Left lobe of liver (tissue), 2 donors: ENCODE data around the gene MRPL23. TPM values are rescaled to one million over a fixed set of nuclear protein-coding genes. Genes with fewer than 3 reads are reported as not detected.

Source experiments
- ATAC-seq: fragments of 200-7000 bp; cut with Tn5 transposase; one replicate; pipeline ENCODE4 v1.9.1; 2020; ENCODE audit warnings: mild to moderate bottlenecking, moderate library complexity
- DNase-seq: peaks from one replicate; pipeline ENCODE4 v3.0.0-alpha.2; 2020; ENCODE audit warnings: low spot score
- total RNA-seq: library from RNA; stranded (reverse); gene quantifications from one replicate; pipeline ENCODE4 v1.2.1, GENCODE V29; 2021
- donor health status: DM: no; HTN: no; CAD: no; lungs with moderate emphysema.
- donor health status: DM: no; HTN: yes; CAD: no.

MRPL23 gene
- 47.2 TPM for total RNA-seq

- ATAC-seq: peak; percentile 86
- no peak for DNase-seq
Observed at GRCh38 chr11:1946812-1947484, at the start of gene MRPL23. Gene MRPL23, plus strand, starts transcription at chr11:1947332. Its CDS starts 31 bp downstream, at chr11:1947363.

GRCh38 chr11:1899090-1899489, 48.0 kb upstream of the MRPL23 start:
- DNase-seq: no peak

GRCh38 chr11:1899686-1900085, 47.4 kb upstream of the MRPL23 start:
- ATAC-seq (no peak), DNase-seq (no peak)

More at GRCh38 chr11:1899090-1899489, 48.0 kb upstream of the MRPL23 start:
- peak; percentile 94 for ATAC-seq

- ATAC-seq: no peak
- no peak for DNase-seq
Observed at GRCh38 chr11:1906181-1906580, 41.0 kb upstream of the MRPL23 start.

GRCh38 chr11:1906611-1907423, 40.3 kb upstream of the MRPL23 start:
- ATAC-seq (no peak), DNase-seq (no peak)

GRCh38 chr11:1908618-1909017, 38.5 kb upstream of the MRPL23 start:
- ATAC-seq (no peak), DNase-seq (no peak)

- no peak for ATAC-seq
- DNase-seq: no peak
Observed at GRCh38 chr11:1909524-1909923, 37.6 kb upstream of the MRPL23 start.

GRCh38 chr11:1912289-1912878, 34.7 kb upstream of the MRPL23 start:
- no peak for ATAC-seq
- DNase-seq: no peak

- DNase-seq (no peak), ATAC-seq (no peak)
Observed at GRCh38 chr11:1913271-1914060, 33.7 kb upstream of the MRPL23 start.

- no peak for DNase-seq
- ATAC-seq: no peak
Observed at GRCh38 chr11:1915795-1916131, 31.4 kb upstream of the MRPL23 start.

- ATAC-seq: no peak
- DNase-seq: no peak
Observed at GRCh38 chr11:1916132-1916985, 30.8 kb upstream of the MRPL23 start.

- ATAC-seq (no peak), DNase-seq (no peak)
Observed at GRCh38 chr11:1916986-1917522, 30.1 kb upstream of the MRPL23 start.

GRCh38 chr11:1917523-1918435, 29.4 kb upstream of the MRPL23 start:
- ATAC-seq (peak; percentile 65), DNase-seq (no peak)

- DNase-seq (no peak), ATAC-seq (no peak)
Observed at GRCh38 chr11:1918436-1919315, 28.5 kb upstream of the MRPL23 start.

- no peak for ATAC-seq
- DNase-seq: no peak
Observed at GRCh38 chr11:1919391-1920127, 27.6 kb upstream of the MRPL23 start, which contains the start of gene TNNT3. Gene TNNT3, plus strand, starts transcription at chr11:1919703. Its CDS starts 3,172 bp downstream, at chr11:1922875.

GRCh38 chr11:1920128-1920908, 26.8 kb upstream of the MRPL23 start:
- DNase-seq (no peak), ATAC-seq (no peak)
